ENCODE measurements around the gene CEP104. TPM values are rescaled to one million over a fixed set of nuclear protein-coding genes. Genes with fewer than 3 reads are reported as not detected.

CEP104 gene
- total and polyA plus RNA-seq, 2 experiments from 2014 or later: 20.5 to 32.2 TPM

DNA sequence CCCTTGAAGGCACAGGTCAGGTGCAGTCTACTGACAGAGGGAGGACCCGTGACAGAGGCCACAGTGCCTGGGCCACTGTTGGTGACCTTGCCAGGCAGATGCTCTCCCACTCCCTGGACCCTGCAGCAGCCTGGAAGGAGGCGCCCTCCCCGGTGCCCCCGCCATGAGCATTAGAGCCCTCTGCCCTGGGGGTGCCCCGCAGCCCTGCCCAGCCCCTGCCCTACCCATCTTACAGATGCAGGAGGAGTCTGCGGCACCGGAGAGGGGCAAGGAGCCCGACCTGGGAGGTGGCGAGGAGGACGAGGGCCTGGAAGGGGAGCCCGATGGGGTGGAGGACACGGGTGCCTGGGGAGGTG lies 94.2 kb downstream of the CEP104 start (continued):
- TF ChIP-seq, protein P1, sequence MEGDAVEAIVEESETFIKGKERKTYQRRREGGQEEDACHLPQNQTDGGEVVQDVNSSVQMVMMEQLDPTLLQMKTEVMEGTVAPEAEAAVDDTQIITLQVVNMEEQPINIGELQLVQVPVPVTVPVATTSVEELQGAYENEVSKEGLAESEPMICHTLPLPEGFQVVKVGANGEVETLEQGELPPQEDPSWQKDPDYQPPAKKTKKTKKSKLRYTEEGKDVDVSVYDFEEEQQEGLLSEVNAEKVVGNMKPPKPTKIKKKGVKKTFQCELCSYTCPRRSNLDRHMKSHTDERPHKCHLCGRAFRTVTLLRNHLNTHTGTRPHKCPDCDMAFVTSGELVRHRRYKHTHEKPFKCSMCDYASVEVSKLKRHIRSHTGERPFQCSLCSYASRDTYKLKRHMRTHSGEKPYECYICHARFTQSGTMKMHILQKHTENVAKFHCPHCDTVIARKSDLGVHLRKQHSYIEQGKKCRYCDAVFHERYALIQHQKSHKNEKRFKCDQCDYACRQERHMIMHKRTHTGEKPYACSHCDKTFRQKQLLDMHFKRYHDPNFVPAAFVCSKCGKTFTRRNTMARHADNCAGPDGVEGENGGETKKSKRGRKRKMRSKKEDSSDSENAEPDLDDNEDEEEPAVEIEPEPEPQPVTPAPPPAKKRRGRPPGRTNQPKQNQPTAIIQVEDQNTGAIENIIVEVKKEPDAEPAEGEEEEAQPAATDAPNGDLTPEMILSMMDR (conservative IDR thresholded peaks at IDR 0.05; ENCODE audit: low read depth in 2 of 2): no peak
- TF ChIP-seq ZNF114 (CRISPR knock-in tag; IDR thresholded peaks at IDR 0.05): no peak

DNA sequence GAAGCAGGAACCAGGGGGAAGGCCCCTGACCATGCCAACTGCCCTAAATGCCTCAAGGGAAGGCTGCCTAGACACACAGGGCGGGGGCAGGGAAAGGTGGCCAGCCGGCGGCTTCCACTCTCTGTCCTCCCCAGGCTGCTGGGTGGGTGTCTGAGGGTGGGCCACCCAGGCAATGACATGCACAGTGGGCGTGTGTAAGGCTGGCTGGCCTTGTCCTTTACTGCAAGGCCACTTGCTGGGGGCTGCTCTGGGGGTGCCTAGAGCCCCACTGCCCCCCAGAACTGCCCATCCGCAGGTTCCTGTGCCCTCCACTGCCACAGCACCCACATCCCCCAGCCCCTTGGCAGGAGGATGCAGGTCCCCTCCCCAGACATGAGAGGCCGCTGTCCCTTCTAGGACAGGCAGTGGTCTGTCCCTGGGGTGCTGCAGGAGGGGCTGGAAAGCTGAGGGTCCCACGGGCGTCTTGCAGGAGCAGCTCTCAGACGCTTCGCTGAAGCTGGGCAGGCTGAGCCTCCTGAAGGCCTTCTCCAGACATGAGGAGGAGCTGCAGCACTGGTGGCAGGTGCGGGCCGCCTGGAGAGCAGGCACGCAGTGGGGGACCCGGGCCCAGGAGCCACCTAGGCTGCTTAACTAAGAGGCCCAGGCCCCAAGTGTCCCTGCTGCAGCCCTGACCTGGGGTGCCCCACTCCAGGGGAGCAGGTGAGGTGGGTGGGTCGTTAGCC lies 94.7 kb downstream of the CEP104 start:
- no peaks in the 10 kb centered on the region for H3K79me2 ChIP-seq (replicated peaks; ENCODE audit: insufficient read depth)
- H2AFZ ChIP-seq: no peak overlapping the region
- peaks cover 7% of the 10 kb centered on the region; the same call in 2 of the 3 replicates for H3K36me3 Mint-ChIP-seq (ENCODE audit: low read depth)
- no peak overlapping the region for H3K4me2 ChIP-seq
- no peak overlapping the region for H3K4me3 ChIP-seq
- DNase-seq (ENCODE audit: low spot score) (no peak), ATAC-seq (no peak)
- no peaks in the 10 kb centered on the region for H3K4me1 ChIP-seq (ENCODE audit: insufficient read depth)
- no peaks in the 10 kb centered on the region for H3K9me2 ChIP-seq (ENCODE audit: insufficient read depth)
- H3F3A ChIP-seq (replicated peaks; ENCODE audit: low read depth): no peaks in the 10 kb centered on the region
- no peak overlapping the region for H3K4me3 Mint-ChIP-seq
- H3K36me3 ChIP-seq (ENCODE audit: insufficient read depth): no peaks in the 10 kb centered on the region
- no peak overlapping the region for H3K27ac ChIP-seq (ENCODE audit: low read depth)
- peaks cover 3% of the 10 kb centered on the region; the same call in 2 of the 3 replicates for H3K4me1 Mint-ChIP-seq
- H4K20me1 ChIP-seq (replicated peaks; ENCODE audit: insufficient read depth): no peaks in the 10 kb centered on the region
- H3K27ac Mint-ChIP-seq: no peak overlapping the region
- H3K27me3 Mint-ChIP-seq (ENCODE audit: insufficient read depth, low read depth, poor library complexity): peaks cover 5% of the 10 kb centered on the region
- peaks cover 17% of the 10 kb centered on the region for H3K9me3 Mint-ChIP-seq
- H3K27me3 ChIP-seq (ENCODE audit: insufficient read depth): no peaks in the 10 kb centered on the region
- no peak for TF ChIP-seq ZNF462 (CRISPR knock-in tag; IDR thresholded peaks at IDR 0.05)
- TF ChIP-seq ZNF114 (CRISPR knock-in tag; IDR thresholded peaks at IDR 0.05): no peak
- TF ChIP-seq, protein P2, sequence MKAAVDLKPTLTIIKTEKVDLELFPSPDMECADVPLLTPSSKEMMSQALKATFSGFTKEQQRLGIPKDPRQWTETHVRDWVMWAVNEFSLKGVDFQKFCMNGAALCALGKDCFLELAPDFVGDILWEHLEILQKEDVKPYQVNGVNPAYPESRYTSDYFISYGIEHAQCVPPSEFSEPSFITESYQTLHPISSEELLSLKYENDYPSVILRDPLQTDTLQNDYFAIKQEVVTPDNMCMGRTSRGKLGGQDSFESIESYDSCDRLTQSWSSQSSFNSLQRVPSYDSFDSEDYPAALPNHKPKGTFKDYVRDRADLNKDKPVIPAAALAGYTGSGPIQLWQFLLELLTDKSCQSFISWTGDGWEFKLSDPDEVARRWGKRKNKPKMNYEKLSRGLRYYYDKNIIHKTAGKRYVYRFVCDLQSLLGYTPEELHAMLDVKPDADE (IDR thresholded peaks at IDR 0.05): no peak
- TF ChIP-seq, protein P1 (conservative IDR thresholded peaks at IDR 0.05; ENCODE audit: low read depth in 2 of 2): no peak
- TF ChIP-seq REST (IDR thresholded peaks at IDR 0.05; ENCODE audit: unreplicated experiment): no peak
- no peak for TF ChIP-seq EZH2phosphoT487 (IDR thresholded peaks at IDR 0.05; ENCODE audit: unreplicated experiment)
- no peak for TF ChIP-seq STAT1 (IDR thresholded peaks at IDR 0.05; ENCODE audit: unreplicated experiment)
- no peak for TF ChIP-seq EZH2 (IDR thresholded peaks at IDR 0.05; ENCODE audit: low read depth, unreplicated experiment)

Measured in GM23338 (cell line).